ENCODE measurements around the gene MBD5.

Gene MBD5

DNA sequence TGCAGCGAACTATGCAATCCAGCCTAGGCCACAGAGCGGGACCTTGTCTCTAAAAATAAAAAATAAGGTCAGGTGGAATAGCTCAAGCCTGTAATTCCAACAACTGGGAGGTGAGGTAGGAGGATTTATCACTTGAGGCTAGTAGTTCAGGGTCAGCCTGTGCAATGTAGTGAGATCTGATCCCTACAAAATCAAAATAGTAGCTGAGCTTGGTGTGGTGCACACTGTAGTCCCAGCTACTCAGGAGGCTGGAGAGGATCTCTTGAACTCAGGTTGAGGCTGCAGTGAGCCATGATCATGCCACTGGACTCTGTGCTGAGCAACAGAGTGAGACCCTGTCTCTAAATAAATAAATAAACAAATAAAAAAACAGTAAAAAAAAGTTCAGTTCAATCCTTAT, 5.7 kb downstream of the MBD5 start:
- no peak for DNase-seq

DNA sequence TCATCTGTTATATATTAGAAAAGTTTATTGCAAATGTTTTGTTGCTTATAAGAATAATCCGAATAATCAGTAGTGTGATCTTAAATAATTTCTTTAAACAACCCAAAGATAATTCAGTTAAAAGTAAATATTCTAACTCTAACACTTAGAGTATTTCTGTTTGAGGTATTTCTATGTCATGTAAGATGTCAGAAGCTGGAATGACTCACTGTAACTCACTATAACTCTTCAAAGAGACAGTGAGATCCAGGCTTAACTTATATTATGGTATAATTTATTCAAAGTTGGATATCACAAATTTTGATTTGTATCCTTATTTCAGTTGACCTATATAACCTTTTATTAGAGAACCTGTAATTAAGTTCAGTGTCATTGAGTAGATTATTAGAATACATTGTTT, 6.9 kb downstream of the MBD5 start:
- DNase-seq, result no peak

DNA sequence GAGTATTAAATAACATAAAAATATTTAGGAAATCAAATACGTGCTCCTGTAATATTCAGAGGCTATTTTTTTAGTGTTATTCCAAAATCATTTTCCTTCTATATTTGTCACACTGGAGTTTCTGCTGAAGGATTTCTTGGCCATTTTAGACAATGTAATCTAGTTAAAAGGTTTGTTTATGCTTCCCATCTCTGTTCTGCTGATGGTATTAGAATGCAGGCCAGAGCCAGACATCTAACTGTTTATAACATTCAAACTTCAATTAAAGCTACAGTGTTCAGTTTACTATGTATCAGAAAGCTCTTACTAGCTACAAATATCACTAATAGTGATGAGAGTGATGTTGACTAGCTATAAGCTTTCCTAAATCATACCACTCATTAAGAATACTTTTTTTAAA, 7.9 kb downstream of the MBD5 start:
- no peak for DNase-seq

DNA sequence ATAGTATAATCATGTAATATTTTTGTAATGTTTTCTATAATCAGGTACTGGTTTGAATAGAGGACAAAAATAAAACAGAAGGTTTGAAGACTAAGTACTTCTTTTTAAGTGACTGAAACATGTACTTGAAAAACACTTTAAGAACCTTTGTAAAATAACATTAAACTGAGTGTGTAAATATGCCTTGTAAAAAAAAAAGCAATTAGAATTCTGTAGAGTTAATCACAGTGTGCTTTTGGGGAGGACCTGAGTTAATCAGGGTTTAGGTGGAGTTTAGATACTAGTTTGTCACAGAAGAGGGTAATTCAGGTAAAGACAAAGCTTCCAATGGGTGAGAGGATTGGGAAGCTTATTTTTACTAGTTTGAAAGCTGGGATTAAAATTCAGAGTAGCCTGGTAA, 10.3 kb downstream of the MBD5 start:
- no peak for DNase-seq

DNA sequence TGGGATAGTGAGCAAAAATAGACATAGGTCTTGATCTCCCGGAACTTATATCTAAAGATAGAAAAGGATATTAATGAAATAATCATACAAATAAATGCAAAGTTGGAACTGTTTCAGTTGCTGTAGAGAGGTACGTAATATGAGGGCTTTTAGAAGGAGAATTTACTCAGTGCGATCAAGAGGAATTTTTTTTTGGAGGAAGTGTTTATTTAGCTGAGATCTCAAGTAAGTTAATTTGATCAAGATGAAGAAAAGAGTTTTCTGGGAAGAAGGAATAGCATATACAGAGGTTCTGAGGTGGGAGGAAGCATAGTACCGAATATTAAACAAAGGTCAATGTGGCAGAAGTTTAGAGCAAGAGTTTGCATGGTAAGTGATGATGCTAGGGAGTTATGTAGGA, 11.3 kb downstream of the MBD5 start:
- DNase-seq, result no peak

DNA sequence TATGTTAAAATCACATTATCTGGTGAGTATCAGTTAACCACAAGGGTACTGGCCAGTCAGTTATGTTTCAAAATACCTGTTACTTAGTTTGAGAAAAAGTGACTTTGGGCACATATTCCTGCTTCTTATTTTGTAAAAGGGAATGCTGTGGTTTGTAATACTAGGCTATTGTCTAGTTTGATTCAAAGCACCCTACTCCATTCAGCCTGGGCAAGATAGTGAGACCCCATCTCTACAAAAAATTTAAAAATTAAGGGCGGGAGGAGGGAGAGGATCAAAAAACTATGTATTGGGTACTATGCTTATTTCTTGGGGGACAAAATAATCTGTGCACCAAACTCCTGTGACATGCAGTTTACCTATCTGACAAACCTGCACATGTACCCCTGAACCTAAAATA, 18.9 kb downstream of the MBD5 start:
- no peak for DNase-seq

DNA sequence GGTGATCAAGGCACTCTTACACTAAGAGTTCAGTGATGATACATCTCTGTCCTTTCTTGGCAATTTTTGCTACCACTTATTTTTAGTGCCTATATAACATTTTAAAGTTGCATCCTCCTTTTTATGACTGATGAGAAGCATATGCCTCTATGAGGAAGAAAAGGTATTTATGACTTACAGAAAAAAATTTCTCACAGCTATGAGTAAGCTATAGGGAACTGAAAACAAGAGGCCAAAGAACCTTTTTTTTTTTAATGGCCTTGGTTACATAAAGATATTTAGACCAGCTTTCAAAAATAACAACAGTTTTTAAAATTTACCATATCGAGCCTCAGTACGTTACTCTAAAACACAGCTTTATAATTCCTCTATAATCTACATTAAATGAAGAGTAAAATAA, 21.3 kb downstream of the MBD5 start:
- no peak for DNase-seq

DNA sequence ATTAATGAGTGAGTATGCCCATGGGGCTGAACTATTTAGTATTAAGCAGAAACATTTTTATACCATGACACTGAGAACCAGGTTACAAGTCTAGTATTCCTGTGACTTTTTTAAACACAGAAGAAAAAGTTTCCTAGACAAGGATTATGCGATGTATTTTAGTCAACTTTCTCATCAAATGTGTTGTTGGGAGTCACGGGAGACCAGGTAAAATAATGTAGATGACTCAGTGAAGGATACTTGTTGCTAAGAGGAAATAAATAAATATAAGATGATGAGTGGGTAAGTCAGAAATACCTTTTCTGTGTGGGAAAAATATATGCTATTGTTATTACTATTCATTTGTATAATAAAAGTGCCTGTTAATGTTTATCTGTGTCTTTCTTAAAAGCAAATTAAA, 23.4 kb downstream of the MBD5 start:
- no peak for DNase-seq

DNA sequence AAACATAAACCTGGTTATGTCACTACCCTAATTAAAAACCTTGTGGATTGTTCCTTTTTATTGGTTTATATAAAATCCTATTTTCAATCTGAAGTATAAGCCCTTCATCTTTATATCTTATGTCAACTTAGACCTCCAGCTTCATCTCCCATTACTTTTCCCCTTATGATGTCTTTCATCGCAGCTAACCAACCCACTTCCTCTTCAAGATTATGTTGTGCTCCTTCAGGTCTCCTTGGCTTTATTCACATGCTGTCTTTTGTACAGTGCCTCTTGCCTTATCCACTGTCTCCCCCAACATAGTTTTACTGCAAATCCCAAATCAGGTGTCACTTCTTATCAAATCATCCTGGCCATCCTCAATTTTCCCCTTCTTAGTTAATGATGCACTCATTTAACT, 25.9 kb downstream of the MBD5 start:
- DNase-seq, result no peak

DNA sequence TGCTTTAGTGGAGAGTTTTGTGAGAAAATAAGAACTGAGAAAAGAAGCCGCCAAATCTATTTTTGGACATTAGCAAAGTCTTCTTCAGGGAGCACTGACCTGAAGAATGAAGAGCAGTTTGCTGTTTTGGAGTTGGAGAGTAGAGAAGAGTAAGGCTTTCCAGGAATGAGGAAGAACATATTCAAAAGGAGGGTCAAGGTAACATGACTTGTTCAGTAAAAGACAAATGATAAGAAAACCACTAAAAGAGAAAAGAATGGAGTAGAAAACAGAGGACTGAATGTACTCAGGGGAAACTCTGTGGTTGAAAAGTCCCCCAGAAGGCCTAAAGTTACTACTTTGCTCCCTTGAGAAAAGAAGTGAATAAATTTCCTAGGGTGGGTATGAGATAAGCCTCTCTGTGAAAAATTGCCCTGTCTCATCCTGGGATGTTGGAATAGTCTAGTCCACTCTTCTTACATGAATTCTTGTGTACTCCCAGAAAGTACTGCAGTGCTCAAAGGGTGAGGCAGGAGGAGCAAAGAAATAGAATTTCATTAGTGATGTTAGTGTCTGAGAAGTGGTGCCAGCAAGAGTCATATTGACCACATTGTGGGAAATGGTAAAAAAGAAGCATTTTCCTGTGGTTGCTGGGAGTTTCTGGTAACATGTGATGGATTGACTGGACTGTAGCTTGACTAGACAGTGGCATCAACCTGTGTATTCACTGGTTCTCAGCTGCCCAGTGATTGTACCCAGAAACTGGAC, 27.8 kb downstream of the MBD5 start:
- DNase-seq, result no peak

DNA sequence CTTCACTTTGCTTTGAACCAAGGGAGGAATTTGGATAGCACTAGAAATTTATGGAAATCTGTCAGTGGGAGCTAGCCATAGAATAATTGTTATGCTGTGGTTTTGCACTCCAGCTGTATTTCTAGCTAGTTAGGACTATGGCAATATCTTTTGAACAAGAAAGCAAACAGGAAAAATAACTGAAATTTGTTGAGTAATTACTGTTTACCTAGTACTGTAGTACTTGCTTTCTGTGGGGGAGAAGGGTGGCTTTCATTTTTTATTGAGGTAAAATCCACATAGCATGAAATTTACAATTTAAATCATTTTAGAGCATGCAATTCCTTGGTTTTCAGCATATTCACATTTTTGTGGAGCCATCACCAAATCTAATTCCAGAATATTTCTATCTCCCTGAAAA, 28.4 kb downstream of the MBD5 start:
- no peak for DNase-seq

DNA sequence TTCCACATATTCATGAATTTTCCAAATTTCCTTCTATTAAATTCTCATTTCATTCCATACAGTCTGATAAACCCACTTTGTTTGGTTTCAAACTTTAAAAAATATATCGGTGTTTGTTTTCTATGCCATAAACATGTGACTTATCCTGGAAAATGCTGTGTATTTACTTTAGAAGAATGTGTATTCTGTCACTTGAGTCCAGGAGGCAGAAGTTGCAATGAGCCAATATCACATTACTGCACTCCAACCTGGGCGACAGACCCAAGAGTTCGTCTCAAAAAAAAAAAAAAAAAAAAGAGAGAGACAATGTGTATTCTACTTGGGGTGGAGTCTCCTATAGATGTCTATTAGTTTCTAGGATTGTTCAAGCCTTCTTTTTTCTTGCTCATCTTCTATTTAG, 31.8 kb downstream of the MBD5 start:
- no peak for DNase-seq

DNA sequence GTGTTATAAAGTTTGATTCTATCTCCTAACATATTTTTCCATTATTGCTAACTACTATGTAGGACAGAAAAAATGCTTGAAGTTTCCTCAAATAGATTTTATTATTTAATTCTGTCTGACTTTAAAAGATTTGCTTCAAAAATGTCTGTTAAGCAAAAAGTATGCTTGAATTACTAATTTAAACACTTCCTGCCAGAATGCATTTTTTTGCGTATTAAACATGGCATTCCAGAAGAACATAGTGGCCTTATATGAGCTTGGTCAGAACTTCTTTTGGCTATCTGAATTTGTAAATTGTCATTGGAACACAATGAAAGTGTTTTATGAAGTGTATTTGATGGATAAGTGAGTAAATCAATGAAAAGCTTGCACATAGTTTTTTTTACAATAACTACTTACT, 37.8 kb downstream of the MBD5 start:
- no peak for DNase-seq

DNA sequence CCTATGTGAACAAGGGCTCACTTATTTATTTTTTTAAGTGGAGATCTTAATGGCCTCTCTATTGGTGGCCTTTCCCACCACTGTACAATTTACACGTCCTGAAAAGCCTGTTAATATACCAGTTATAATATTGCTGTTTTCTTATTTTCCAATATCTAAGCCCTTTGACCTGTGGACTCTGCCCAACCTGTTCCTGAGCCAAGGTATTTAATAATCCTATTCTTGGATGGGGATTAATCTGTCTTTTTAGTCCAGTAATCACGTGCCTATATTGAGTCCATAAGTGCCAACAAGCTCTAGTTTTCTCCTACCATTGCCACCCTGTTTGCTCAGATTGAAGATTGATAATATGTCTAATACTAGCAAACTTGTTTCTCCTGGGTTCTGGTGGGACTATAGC, 42.7 kb downstream of the MBD5 start:
- DNase-seq, result no peak

DNA sequence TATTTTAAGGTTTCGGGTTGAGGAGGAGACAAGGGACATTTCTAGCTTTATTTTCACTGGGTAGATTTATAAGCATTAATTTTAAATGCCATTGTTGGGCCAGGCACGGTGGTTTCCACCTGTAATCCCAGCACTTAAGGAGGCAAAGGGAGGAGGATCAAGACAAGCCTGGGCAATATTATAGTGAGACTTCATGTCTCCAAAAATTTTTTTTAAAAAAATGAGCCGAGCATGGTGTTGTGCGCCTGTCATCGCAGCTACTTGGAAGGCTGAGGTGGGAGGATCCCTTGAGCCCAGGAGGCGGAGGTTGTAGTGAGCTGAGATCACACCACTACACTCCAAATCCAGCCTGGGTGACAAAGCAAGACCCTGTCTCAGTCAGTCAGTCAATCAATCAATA, 45.0 kb downstream of the MBD5 start:
- DNase-seq, result no peak

DNA sequence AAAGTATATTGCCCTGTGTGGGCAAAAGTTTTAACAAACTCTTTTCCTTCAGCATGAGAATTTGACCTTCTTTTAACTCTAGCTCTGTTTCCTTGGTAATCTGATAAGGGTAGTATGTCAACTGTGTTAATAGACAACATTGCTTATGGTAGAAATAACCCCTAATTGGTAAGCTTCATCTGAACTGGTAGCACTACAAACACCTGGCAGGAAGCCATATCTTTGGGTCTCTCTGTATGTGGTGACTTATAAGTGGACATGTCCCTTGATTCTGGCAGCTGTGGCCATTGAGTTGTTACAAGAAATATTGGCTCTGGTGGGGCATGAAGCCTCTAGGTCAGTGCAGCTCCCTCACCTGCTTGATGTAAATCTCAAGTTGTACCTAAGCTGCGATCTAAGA, 46.9 kb downstream of the MBD5 start:
- DNase-seq, result no peak

DNA sequence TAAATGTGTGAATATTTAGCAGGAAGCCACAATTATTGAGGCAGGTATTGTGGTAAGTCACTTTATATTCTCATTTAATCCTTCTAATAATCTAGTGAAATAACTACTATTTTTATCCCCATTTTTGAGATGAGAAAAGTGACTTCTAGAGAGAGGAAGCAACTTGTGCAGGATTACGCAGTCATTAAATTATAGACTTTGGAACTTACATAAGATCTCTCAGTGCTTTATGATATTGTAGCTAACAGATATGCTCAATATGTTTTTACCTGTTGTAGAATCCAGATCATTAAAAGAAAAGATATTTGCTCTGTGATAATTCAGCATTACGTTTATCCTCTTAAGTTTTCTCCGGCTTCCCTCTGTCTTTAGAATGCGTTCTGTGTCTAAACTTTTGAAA, 50.5 kb downstream of the MBD5 start:
- DNase-seq, result no peak

DNA sequence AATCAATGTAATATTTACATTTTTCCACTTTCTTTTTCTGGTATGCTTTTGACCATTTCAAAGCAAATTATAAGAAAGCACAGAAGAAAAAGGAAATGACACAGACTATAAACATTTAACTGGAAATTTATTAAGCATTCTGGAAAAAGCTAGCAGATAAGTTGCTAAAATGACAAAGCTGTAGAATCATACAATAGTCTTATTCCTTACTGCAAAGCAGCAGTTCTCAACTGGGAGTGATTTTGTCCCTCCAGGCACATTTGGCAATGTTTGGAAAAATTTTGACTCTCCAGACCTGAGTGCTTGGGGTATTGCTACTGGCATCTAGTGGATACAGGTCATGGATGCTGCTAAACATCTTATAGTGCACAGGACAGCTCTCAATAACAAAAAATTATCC, 75.1 kb downstream of the MBD5 start:
- DNase-seq, result no peak

DNA sequence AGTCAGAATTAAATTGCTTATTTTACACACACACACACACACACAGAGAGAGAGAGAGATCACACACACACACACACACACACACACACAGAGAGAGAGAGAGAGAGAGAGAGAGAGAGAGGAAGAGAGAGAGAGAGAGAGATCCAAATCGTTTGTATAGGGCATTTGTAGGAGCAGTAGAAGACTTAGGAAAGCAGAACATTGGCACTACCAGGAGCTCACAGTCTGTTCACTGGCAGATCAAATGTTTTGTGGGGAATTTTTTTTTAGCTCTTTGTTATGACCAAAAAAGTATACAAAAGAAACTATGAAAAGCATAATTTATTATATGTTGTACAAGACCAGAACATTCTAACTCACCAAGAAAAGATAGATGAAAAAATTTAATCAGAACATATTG, 81.8 kb downstream of the MBD5 start:
- no peak for DNase-seq

DNA sequence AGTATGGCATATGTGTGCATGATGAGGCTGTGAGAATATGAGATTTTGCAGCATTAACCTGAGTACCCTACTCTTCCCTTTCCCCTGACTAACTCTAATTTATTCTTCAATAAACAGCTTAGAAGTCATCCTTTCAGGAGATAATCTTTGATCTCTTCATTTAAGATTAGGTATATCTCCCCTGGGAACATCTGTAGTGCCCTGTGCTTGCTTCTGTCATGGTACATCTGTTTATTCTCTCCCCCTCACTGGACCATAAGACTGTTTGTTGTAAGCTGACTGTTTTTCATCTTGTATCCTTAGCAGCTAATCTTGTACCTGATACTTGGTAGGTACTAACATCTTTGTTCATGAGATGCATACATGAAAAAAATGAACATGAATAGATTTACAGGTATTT, 83.1 kb downstream of the MBD5 start:
- DNase-seq, result no peak

DNA sequence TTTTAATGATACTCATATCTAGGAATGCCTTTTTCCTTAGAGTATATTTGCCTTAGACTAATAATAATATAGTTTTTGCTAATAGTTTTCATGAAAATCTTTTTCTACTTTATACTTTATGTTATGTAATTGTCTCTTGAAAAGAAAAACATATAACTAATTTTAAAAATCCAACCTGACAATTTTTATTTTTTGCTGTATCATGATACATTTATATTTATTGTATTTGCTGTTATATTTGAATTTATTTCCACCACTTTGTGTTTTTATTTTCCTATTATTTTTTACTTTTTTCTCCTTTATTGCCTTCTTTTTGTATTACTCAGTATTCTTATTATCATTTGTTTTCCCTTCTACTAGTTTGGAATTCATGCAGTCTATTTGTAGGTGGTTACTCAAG, 85.4 kb downstream of the MBD5 start:
- DNase-seq, result no peak

DNA sequence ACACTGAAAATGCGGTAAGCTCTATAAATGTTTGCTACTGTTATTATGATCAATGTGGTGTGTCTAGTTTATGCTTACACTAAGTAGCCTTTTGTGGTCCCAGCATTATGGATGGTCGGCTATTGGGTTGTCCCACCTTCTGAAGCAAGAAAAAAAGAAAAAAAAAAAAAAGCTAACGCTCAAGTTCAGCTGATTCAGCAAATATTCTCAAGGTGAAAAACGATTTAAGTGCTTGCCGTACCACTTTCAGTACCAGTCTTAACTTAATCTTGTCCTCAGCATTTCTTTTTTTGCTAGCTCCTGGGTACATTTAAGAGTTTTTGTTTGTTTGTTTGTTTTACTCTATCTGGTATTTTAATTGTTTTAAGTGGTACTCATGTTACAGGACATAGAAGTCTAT, 87.5 kb downstream of the MBD5 start:
- no peak for DNase-seq

DNA sequence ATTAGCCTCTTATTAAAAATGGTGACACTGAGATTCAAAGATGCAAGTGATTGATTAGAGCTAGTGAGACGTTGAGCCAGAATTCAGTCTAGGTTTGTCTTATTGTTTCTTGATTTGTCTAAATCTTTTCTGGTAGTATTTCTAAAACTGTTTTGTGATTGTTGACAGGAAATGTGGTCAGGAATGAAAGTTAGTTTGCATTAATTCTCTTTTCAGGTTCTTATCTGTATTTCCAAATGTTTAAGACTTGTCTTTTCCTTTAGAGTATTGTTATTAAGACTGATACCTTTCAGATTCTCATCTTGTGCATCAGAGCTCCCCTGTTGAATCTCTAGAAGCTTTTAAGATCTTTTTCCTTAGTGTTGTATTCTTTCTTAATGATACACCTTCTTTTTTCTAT, 89.3 kb downstream of the MBD5 start:
- DNase-seq, result no peak

DNA sequence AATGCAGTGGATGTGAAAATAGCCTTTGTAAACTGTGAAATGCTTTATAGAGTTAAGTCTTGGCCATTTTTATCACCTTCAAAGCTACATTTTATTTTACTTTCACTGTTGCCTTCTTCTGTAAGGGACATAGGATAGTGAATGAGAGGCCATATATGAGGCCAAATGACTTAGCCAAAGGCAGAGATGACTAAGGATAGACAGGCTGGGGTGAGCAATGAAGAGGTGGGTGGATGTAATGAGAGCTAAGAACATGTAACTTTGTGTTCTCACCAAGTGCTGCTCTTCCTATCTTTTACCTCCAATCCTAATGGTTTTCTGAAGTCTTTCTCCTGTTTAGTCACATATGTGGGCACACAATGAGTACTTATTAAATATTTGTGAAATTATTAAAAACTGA, 101.9 kb downstream of the MBD5 start:
- no peak for DNase-seq

DNA sequence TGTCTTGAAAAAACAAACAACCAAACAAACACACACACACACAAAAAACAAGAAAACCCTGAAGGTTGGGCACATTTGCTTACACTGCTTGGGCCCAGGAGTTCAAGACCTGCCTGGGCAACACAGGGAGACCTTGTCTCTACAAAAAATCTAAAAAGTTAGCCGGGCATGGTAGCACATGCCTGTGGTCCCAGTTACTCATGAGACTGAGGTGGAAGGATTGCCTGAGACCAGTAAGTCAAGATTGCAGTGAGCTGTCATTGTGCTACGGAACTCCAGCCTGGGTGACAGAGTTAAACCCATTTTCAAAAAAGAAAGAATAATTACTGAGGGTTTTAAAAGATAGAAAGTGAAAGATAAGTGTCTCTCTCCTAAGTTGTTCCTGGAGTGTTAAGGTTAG, 103.4 kb downstream of the MBD5 start:
- no peak for DNase-seq

DNA sequence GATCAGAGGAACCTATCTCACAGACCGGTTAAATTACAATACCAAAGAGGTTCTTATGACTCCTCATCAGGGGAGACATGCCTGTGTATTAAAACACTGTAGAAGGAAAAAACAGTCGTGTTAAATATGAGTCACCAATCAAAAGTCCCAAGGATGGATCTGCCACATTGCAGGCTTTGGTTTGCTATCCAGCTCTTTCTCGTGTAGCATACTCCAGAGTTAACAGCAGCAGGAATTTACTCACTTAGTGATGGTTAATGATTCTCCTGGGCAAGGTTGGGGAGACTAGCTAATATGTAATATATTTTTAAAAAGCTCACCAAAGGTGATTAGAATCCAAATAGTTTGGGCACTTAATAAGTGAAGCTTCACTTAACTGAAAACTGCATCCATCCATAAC, 109.7 kb downstream of the MBD5 start:
- no peak for DNase-seq

Measured in stimulated activated CD4-positive, alpha-beta T cell treated with anti-CD3 and anti-CD28 coated beads, Interleukin-4, amount 100 ng/mL, for 4 hours (primary cell).